Aorta (tissue), 5 donors: Measurements from ENCODE around the gene SORL1. TPM values are rescaled to one million over a fixed set of nuclear protein-coding genes. Genes with fewer than 3 reads are reported as not detected.

Experiments
- ATAC-seq: fragments of 200-7000 bp; cut with Tn5 transposase; one replicate; pipeline ENCODE4 v1.9.1; 2022; ENCODE audit warnings: moderate library complexity; ENCODE audit not compliant: low FRiP score
- DNase-seq, 2 donors: peaks; one replicate each; pipeline ENCODE4 v3.0.0-alpha.2; 2020
- H3K27ac ChIP-seq, 2 donors: one replicate each; pipeline ENCODE4 v1.5.1; 2013; ENCODE audit warnings: low read length in 2 of 2, mild to moderate bottlenecking in 2 of 2, moderate library complexity in 2 of 2, control low read depth in 1 of 2, inconsistent platforms in 1 of 2, low read depth in 1 of 2
- H3K27me3 ChIP-seq, 2 donors: one replicate each; pipeline ENCODE4 v1.6.1; 2013; ENCODE audit warnings: control low read depth in 1 of 2, low read length in 1 of 2, mild to moderate bottlenecking in 1 of 2, moderate library complexity in 1 of 2; ENCODE audit not compliant: insufficient read depth in 2 of 2, control insufficient read depth in 1 of 2
- H3K36me3 ChIP-seq, 2 donors: one replicate each; pipeline ENCODE4 v1.6.1; 2013; ENCODE audit warnings: control low read depth in 1 of 2, low read length in 1 of 2, mild to moderate bottlenecking in 1 of 2; ENCODE audit not compliant: insufficient read depth in 2 of 2, control insufficient read depth in 1 of 2
- H3K4me1 ChIP-seq, 2 donors: one replicate each; pipeline ENCODE4 v1.6.1; 2013; ENCODE audit warnings: low read length in 2 of 2, control low read depth in 1 of 2, mild to moderate bottlenecking in 1 of 2, moderate library complexity in 1 of 2; ENCODE audit not compliant: insufficient read depth in 2 of 2, control insufficient read depth in 1 of 2
- H3K4me3 ChIP-seq, 2 donors: one replicate each; pipeline ENCODE4 v1.5.1; 2013; ENCODE audit warnings: low read length in 2 of 2, control low read depth in 1 of 2, mild to moderate bottlenecking in 1 of 2
- H3K9me3 ChIP-seq: one replicate; pipeline ENCODE4 v1.6.1; 2013; ENCODE audit warnings: mild to moderate bottlenecking, low read length; ENCODE audit not compliant: control insufficient read depth
- WGBS, 2 donors: extraction: QIAGEN DNeasy Blood & Tissue Kit; methylation state at CpG; one replicate each; pipeline ENCODE4 v1.1.7; 2013; 5-methylcytosine and 5-hydroxymethylcytosine counted together
- intact Hi-C, 2 donors: fragments of 100-400 bp; cut with DNase I; formaldehyde crosslinking; loops; one replicate each; pipeline versions ENCODE4 v1.14.2 to v1.15.0; 2022
- polyA plus RNA-seq, 2 donors: library from polyadenylated mRNA; stranded (reverse); fragments of 200-250 nt; gene quantifications; one replicate each; pipeline ENCODE4 v1.2.3, GENCODE V29; 2013
- total RNA-seq, 2 donors: library from RNA; stranded (reverse); fragmentation: NEBNext Ultra II Directional; extraction: Animal tissue kit (Norgen Biotek cat#: 25700); gene quantifications; one replicate each; pipeline ENCODE4 v1.2.1, GENCODE V29; 2021
- donor health status: healthy with polysubstance abuse.
- donor health status: Bipolar disorder and iron deficiency.
- donor health status: DM: no; HTN: no; CAD: no.
- donor health status: DM: no; HTN: no; CAD: no.
- donor health status: DM: yes; HTN: yes; CAD: no.

Gene SORL1
- total and polyA plus RNA-seq, 4 donors, result 0.79 to 37.2 (median 18.3) TPM

- no peaks in the 10 kb centered on the region for H3K36me3 ChIP-seq
- ATAC-seq (no peak), DNase-seq (no peak)
- H3K4me1 ChIP-seq, result no peaks in the 10 kb centered on the region
- WGBS, 2 donors, result 93 to 100% methylated on average over 2 of the region's 2 CpGs
- intact Hi-C loops, result no loop called here
- no peaks in the 10 kb centered on the region for H3K27me3 ChIP-seq
- no peak overlapping the region for H3K27ac ChIP-seq
- no peaks in the 10 kb centered on the region for H3K9me3 ChIP-seq
- no peak overlapping the region for H3K4me3 ChIP-seq
Measured at GRCh38 chr11:121414141-121414913, 37.8 kb upstream of the SORL1 start.

GRCh38 chr11:121415856-121416255, 36.3 kb upstream of the SORL1 start:
- 23 to 27% methylated on average over 1 of the region's 1 CpG for WGBS, 2 donors
- H3K36me3 ChIP-seq, result no peaks in the 10 kb centered on the region
- DNase-seq (no peak), ATAC-seq (no peak)
- no peak overlapping the region for H3K27ac ChIP-seq
- H3K4me1 ChIP-seq, result no peaks in the 10 kb centered on the region
- no peaks in the 10 kb centered on the region for H3K9me3 ChIP-seq
- intact Hi-C loops, result no loop called here
- H3K27me3 ChIP-seq, result no peaks in the 10 kb centered on the region
- H3K4me3 ChIP-seq, result no peak overlapping the region

GRCh38 chr11:121417055-121417551, 35.0 kb upstream of the SORL1 start:
- 11 to 12% methylated on average over 7 of the region's 7 CpGs for WGBS, 2 donors
- Histone ChIP-seq H3K27ac (no peak overlapping the region), H3K27me3 (no peaks in the 10 kb centered on the region), H3K9me3 (no peaks in the 10 kb centered on the region), H3K36me3 (no peaks in the 10 kb centered on the region), H3K4me3 (no peak overlapping the region), H3K4me1 (no peaks in the 10 kb centered on the region)
- DNase-seq (peak; percentile 90 to 94), ATAC-seq (peak; percentile 90)
- intact Hi-C loops, result no loop called here

GRCh38 chr11:121417607-121418006, 34.5 kb upstream of the SORL1 start:
- intact Hi-C loops, result no loop called here
- no peaks in the 10 kb centered on the region for H3K4me1 ChIP-seq

GRCh38 chr11:121418625-121419114, 33.4 kb upstream of the SORL1 start:
- Histone ChIP-seq H3K9me3 (no peaks in the 10 kb centered on the region), H3K4me3 (no peak overlapping the region), H3K27me3 (no peaks in the 10 kb centered on the region), H3K36me3 (no peaks in the 10 kb centered on the region), H3K27ac (no peak overlapping the region), H3K4me1 (no peaks in the 10 kb centered on the region)
- WGBS, 2 donors, result 91 to 93% methylated on average over 7 of the region's 7 CpGs
- intact Hi-C loops, result no loop called here
- ATAC-seq (peak; percentile 6), DNase-seq (peak in 1 of 2 donors; percentile 73)

More at GRCh38 chr11:121417607-121418006, 34.5 kb upstream of the SORL1 start:
- Histone ChIP-seq H3K9me3 (no peaks in the 10 kb centered on the region), H3K27me3 (no peaks in the 10 kb centered on the region), H3K36me3 (no peaks in the 10 kb centered on the region), H3K27ac (no peak overlapping the region), H3K4me3 (no peak overlapping the region)
- DNase-seq (no peak), ATAC-seq (no peak)
- WGBS, 2 donors, result 46 to 53% methylated on average over 2 of the region's 2 CpGs

GRCh38 chr11:121419836-121420235, 32.3 kb upstream of the SORL1 start:
- 36 to 44% methylated on average over 4 of the region's 4 CpGs for WGBS, 2 donors
- Histone ChIP-seq H3K4me1 (no peaks in the 10 kb centered on the region), H3K27ac (no peak overlapping the region), H3K9me3 (no peaks in the 10 kb centered on the region), H3K27me3 (no peaks in the 10 kb centered on the region), H3K4me3 (no peak overlapping the region), H3K36me3 (no peaks in the 10 kb centered on the region)
- DNase-seq (no peak), ATAC-seq (no peak)
- intact Hi-C loops, result no loop called here

- ATAC-seq, result no peak
- H3K27ac ChIP-seq, result no peak overlapping the region
- H3K27me3 ChIP-seq, result no peaks in the 10 kb centered on the region
- H3K9me3 ChIP-seq, result no peaks in the 10 kb centered on the region
- no peak overlapping the region for H3K4me3 ChIP-seq
- no peaks in the 10 kb centered on the region for H3K4me1 ChIP-seq
- DNase-seq, result no peak
- intact Hi-C loops, result no loop called here
- WGBS, 2 donors, result 24 to 45% methylated on average over 2 of the region's 2 CpGs
- H3K36me3 ChIP-seq, result no peaks in the 10 kb centered on the region
Measured at GRCh38 chr11:121420398-121420797, 31.7 kb upstream of the SORL1 start.

- ATAC-seq (no peak), DNase-seq (no peak)
- WGBS, 2 donors, result 70 to 81% methylated on average over 4 of the region's 4 CpGs
- intact Hi-C loops, result no loop called here
- Histone ChIP-seq H3K36me3 (no peaks in the 10 kb centered on the region), H3K27ac (no peak overlapping the region), H3K27me3 (no peaks in the 10 kb centered on the region), H3K4me1 (no peaks in the 10 kb centered on the region), H3K4me3 (no peak overlapping the region), H3K9me3 (no peaks in the 10 kb centered on the region)
Measured at GRCh38 chr11:121421149-121421901, 30.8 kb upstream of the SORL1 start.
